HTR-8/SVneo (cell line): ENCODE results near the gene CDH4.

Source experiments
- DNase-seq: peaks from one replicate; pipeline ENCODE4 v3.0.0; 2011; ENCODE audit warnings: low spot score, mixed read lengths; ENCODE audit not compliant: insufficient read length
- FAIRE-seq: peaks from 2 replicates; lab custom pipeline; 2011; peaks lifted over from hg19 to GRCh38; lab: Jason Lieb, UNC

CDH4 gene

GRCh38 chr20:61535536-61535935 is 283.5 kb downstream of the CDH4 start:
- DNase-seq (no peak), FAIRE-seq (no peak)

- FAIRE-seq (no peak), DNase-seq (no peak)
Observed at GRCh38 chr20:61535956-61536355, 283.9 kb downstream of the CDH4 start.

GRCh38 chr20:61536671-61537070 is 284.6 kb downstream of the CDH4 start:
- FAIRE-seq, result peak; percentile 66
- no peak for DNase-seq

GRCh38 chr20:61537239-61538182 is 285.4 kb downstream of the CDH4 start:
- peak; percentile 66 for FAIRE-seq
- no peak for DNase-seq

- DNase-seq (no peak), FAIRE-seq (no peak)
Observed at GRCh38 chr20:61538183-61538942, 286.3 kb downstream of the CDH4 start.

GRCh38 chr20:61538943-61539265 is 286.8 kb downstream of the CDH4 start:
- DNase-seq, result no peak
- no peak for FAIRE-seq

- DNase-seq, result no peak
- no peak for FAIRE-seq
Observed at GRCh38 chr20:61539706-61540360, 287.8 kb downstream of the CDH4 start.

GRCh38 chr20:61541537-61541936 is 289.5 kb downstream of the CDH4 start:
- no peak for FAIRE-seq

GRCh38 chr20:61543086-61543485 is 291.0 kb downstream of the CDH4 start:
- FAIRE-seq (peak; percentile 92), DNase-seq (no peak)

More at GRCh38 chr20:61541537-61541936, 289.5 kb downstream of the CDH4 start:
- DNase-seq, result no peak

GRCh38 chr20:61543931-61544745 is 292.1 kb downstream of the CDH4 start:
- no peak for FAIRE-seq
- DNase-seq, result no peak

- FAIRE-seq, result peak; percentile 31
- no peak for DNase-seq
Observed at GRCh38 chr20:61544910-61545889, 293.1 kb downstream of the CDH4 start.

- DNase-seq (no peak), FAIRE-seq (no peak)
Observed at GRCh38 chr20:61546641-61547040, 294.6 kb downstream of the CDH4 start.

GRCh38 chr20:61548069-61548468 is 296.0 kb downstream of the CDH4 start:
- DNase-seq, result no peak
- FAIRE-seq, result no peak

- peak; percentile 42 for FAIRE-seq
- DNase-seq, result no peak
Observed at GRCh38 chr20:61549865-61550264, 297.8 kb downstream of the CDH4 start.

GRCh38 chr20:61551401-61551800 is 299.3 kb downstream of the CDH4 start:
- peak; percentile 85 for FAIRE-seq
- DNase-seq, result no peak

GRCh38 chr20:61554617-61555016 is 302.6 kb downstream of the CDH4 start:
- no peak for DNase-seq
- peak; percentile 99 for FAIRE-seq

- no peak for FAIRE-seq
Observed at GRCh38 chr20:61555566-61555965, 303.5 kb downstream of the CDH4 start.

GRCh38 chr20:61556111-61556510 is 304.1 kb downstream of the CDH4 start:
- DNase-seq (peak; percentile 86), FAIRE-seq (no peak)

More at GRCh38 chr20:61555566-61555965, 303.5 kb downstream of the CDH4 start:
- DNase-seq, result no peak

- DNase-seq (no peak), FAIRE-seq (peak; percentile 76)
Observed at GRCh38 chr20:61556673-61557072, 304.6 kb downstream of the CDH4 start.
